HCT116 (cell line): Measurements from ENCODE around the gene NR5A2. TPM values are rescaled to one million over a fixed set of nuclear protein-coding genes. Genes with fewer than 3 reads are reported as not detected.

Experiments
- ATAC-seq: fragments of 200-7000 bp; cut with Tn5 transposase; 2 replicates; pipeline ENCODE4 v1.9.1; 2020; ENCODE audit warnings: mild to moderate bottlenecking, moderate library complexity
- BruUV-seq: library from RNA; stranded (reverse); fragments of 400-500 nt; replicated peaks from 2 replicates; lab custom pipeline; 2021; lab: Mats Ljungman, UMichigan
- CTCF ChIA-PET: fragments of 300-600 bp; sonication (Branson Sonifier 250); formaldehyde crosslinking; loops from one replicate; lab custom pipeline; 2021; ENCODE audit warnings: antibody characterized with exemption; lab: Charles Lee
- POLR2A ChIA-PET: fragments of 300-600, 350-600 bp; sonication (Branson Sonifier 250); formaldehyde crosslinking; loops from one replicate; lab custom pipeline; 2021; ENCODE audit warnings: antibody characterized with exemption; lab: Charles Lee
- RAD21 ChIA-PET, 2 experiments: fragments of 300-600 bp; sonication (Branson Sonifier 250); formaldehyde crosslinking; loops; one replicate each; lab custom pipeline; 2023; ENCODE audit warnings: low total read pairs in 2 of 2; ENCODE audit not compliant: uncharacterized antibody in 2 of 2, unreplicated experiment in 2 of 2, low non-redundant PET in 1 of 2; lab: Charles Lee
- DNase-seq: peaks from one replicate; pipeline ENCODE4 v3.0.0-alpha.2; 2010; ENCODE audit warnings: low read depth, low spot score
- H2AFZ ChIP-seq: fragments of 200-600 bp; shearing (Covaris generic), sonication (generic); 2 replicates; pipeline ENCODE4 v1.6.1; 2017; ENCODE audit warnings: low read depth, mixed run types, mixed read lengths, antibody characterized with exemption, low read length; ENCODE audit not compliant: poor library complexity, severe bottlenecking
- H3K27ac ChIP-seq: 2 replicates; pipeline ENCODE4 v1.5.1; 2012; ENCODE audit warnings: low read depth, low read length
- H3K27me3 ChIP-seq: fragments of 200-600 bp; sonication (generic); 2 replicates; pipeline ENCODE4 v1.6.1; 2016; ENCODE audit warnings: mixed run types, low read length, mixed read lengths; ENCODE audit not compliant: insufficient read depth
- H3K36me3 ChIP-seq, 2 experiments: fragments of 200-500 bp in 1 of 2; fragments of 200-600 bp in 1 of 2; sonication (Bioruptor generic) in 1 of 2; sonication (generic) in 1 of 2; 2 replicates each; pipeline versions ENCODE4 v1.5.1 to v1.6.1; 2014 to 2016; ENCODE audit warnings: low read length in 2 of 2, inconsistent platforms in 1 of 2, mixed read lengths in 1 of 2, mixed run types in 1 of 2; ENCODE audit not compliant: insufficient read depth in 2 of 2, control insufficient read depth in 1 of 2
- H3K4me1 ChIP-seq, 2 experiments: fragments of 200-600 bp in 1 of 2; sonication (generic) in 1 of 2; 2 replicates each; pipeline versions ENCODE4 v1.5.1 to v1.6.1; 2012 to 2017; ENCODE audit warnings: low read length in 2 of 2, inconsistent platforms in 1 of 2, mild to moderate bottlenecking in 1 of 2, mixed read lengths in 1 of 2, mixed run types in 1 of 2, moderate library complexity in 1 of 2; ENCODE audit not compliant: insufficient read depth in 2 of 2, control insufficient read depth in 1 of 2
- H3K4me2 ChIP-seq: fragments of 200-600 bp; sonication (generic); 2 replicates; pipeline ENCODE4 v1.6.1; 2017; ENCODE audit warnings: mixed run types, low read length, mixed read lengths
- H3K4me3 ChIP-seq, 2 experiments: fragments of 200-600 bp in 1 of 2; sonication (generic) in 1 of 2; replicated peaks in 1 of 2; 2 replicates each; pipeline ENCODE4 v1.5.1; 2011 to 2016; ENCODE audit warnings: low read length in 2 of 2, control low read depth in 1 of 2, low read depth in 1 of 2, mild to moderate bottlenecking in 1 of 2, mixed read lengths in 1 of 2, mixed run types in 1 of 2
- H3K79me2 ChIP-seq: fragments of 200-600 bp; sonication (generic); 2 replicates; pipeline ENCODE4 v1.6.1; 2017; ENCODE audit warnings: mild to moderate bottlenecking, mixed run types, low read length, moderate library complexity, mixed read lengths; ENCODE audit not compliant: insufficient read depth
- H3K9ac ChIP-seq: fragments of 200-600 bp; sonication (generic); 2 replicates; pipeline ENCODE4 v1.6.1; 2016; ENCODE audit warnings: low read length, mixed read lengths
- H3K9me2 ChIP-seq: fragments of 200-600 bp; sonication (generic), shearing (Covaris generic); 2 replicates; pipeline ENCODE4 v1.6.1; 2017; ENCODE audit warnings: mixed run types, mild to moderate bottlenecking, moderate library complexity; ENCODE audit not compliant: insufficient read depth
- H3K9me3 ChIP-seq, 2 experiments: fragments of 200-500 bp in 1 of 2; fragments of 200-600 bp in 1 of 2; sonication (Bioruptor generic) in 1 of 2; sonication (generic) in 1 of 2; 2 replicates each; pipeline ENCODE4 v1.6.1; 2014 to 2017; ENCODE audit warnings: low read length in 2 of 2, mixed read lengths in 2 of 2, inconsistent platforms in 1 of 2, low read depth in 1 of 2, mild to moderate bottlenecking in 1 of 2, mixed run types in 1 of 2, moderate library complexity in 1 of 2; ENCODE audit not compliant: control insufficient read depth in 1 of 2, insufficient read depth in 1 of 2
- H4K20me1 ChIP-seq: fragments of 200-600 bp; sonication (generic), shearing (Covaris generic); 2 replicates; pipeline ENCODE4 v1.6.1; 2017; ENCODE audit warnings: mixed run types, mild to moderate bottlenecking, moderate library complexity; ENCODE audit not compliant: insufficient read depth
- ATF3 ChIP-seq: IDR thresholded peaks from 2 replicates; pipeline ENCODE4 v1.6.1; 2012
- CBX3 ChIP-seq: IDR thresholded peaks from 2 replicates; pipeline ENCODE4 v1.6.1; 2012; ENCODE audit warnings: low read depth
- CEBPB ChIP-seq: IDR thresholded peaks from 2 replicates; pipeline ENCODE4 v1.6.1; 2012; ENCODE audit warnings: low read depth
- CTCF ChIP-seq, 3 experiments: fragments of 200-600 bp in 1 of 3; sonication (generic) in 1 of 3; IDR thresholded peaks in 2 of 3; conservative IDR thresholded peaks in 1 of 3; 2 replicates each; pipeline ENCODE4 v1.5.1; 2012 to 2017; ENCODE audit warnings: low read depth in 2 of 3, low read length in 2 of 3, antibody characterized with exemption in 1 of 3, borderline replicate concordance in 1 of 3, control low read depth in 1 of 3, mild to moderate bottlenecking in 1 of 3, mixed read lengths in 1 of 3, mixed run types in 1 of 3, moderate library complexity in 1 of 3; ENCODE audit not compliant: insufficient read depth in 1 of 3
- EGR1 ChIP-seq: IDR thresholded peaks from 2 replicates; pipeline ENCODE4 v1.6.1; 2012; ENCODE audit warnings: low read depth
- EZH2 ChIP-seq: fragments of 200-600 bp; sonication (generic); IDR thresholded peaks from 2 replicates; pipeline ENCODE4 v1.6.1; 2017; ENCODE audit warnings: antibody characterized with exemption, mixed run types
- EZH2phosphoT487 ChIP-seq: fragments of 200-600 bp; IDR thresholded peaks from 2 replicates; pipeline ENCODE4 v1.6.1; 2018; ENCODE audit warnings: antibody characterized with exemption, borderline replicate concordance
- FOSL1 ChIP-seq: IDR thresholded peaks from 2 replicates; pipeline ENCODE4 v1.6.1; 2012; ENCODE audit warnings: low read depth
- JUND ChIP-seq: IDR thresholded peaks from 2 replicates; pipeline ENCODE4 v1.6.1; 2012
- POLR2AphosphoS5 ChIP-seq: IDR thresholded peaks from 2 replicates; pipeline ENCODE4 v1.6.1; 2011; ENCODE audit warnings: mild to moderate bottlenecking, low read depth, low read length, moderate library complexity
- SIN3A ChIP-seq: IDR thresholded peaks from 2 replicates; pipeline ENCODE4 v1.6.1; 2012; ENCODE audit warnings: low read depth
- SP1 ChIP-seq: IDR thresholded peaks from 2 replicates; pipeline ENCODE4 v1.6.1; 2012; ENCODE audit warnings: low read depth
- SRF ChIP-seq: IDR thresholded peaks from 2 replicates; pipeline ENCODE4 v1.6.1; 2012; ENCODE audit warnings: low read depth
- TCF7L2 ChIP-seq: IDR thresholded peaks from 2 replicates; pipeline ENCODE4 v1.7.0; 2011; ENCODE audit warnings: borderline replicate concordance, inconsistent platforms; ENCODE audit not compliant: insufficient read depth, insufficient read length; ENCODE audit errors: extremely low read depth
- YY1 ChIP-seq: IDR thresholded peaks from 2 replicates; pipeline ENCODE4 v1.6.1; 2011; ENCODE audit warnings: low read length, low read depth, moderate library complexity, mild to moderate bottlenecking; ENCODE audit not compliant: insufficient replicate concordance; ENCODE audit errors: extremely low read depth
- ZFX ChIP-seq: fragments of 450-650 bp; IDR thresholded peaks from 2 replicates; pipeline ENCODE4 v1.6.1; 2017
- ZNF274 ChIP-seq: fragments of 200-500 bp; sonication (Bioruptor generic); IDR thresholded peaks from 2 replicates; pipeline ENCODE4 v1.6.1; 2014; ENCODE audit warnings: mild to moderate bottlenecking, low read depth, low read length, inconsistent platforms
- intact Hi-C: fragments of 100-400 bp; cut with micrococcal nuclease; formaldehyde crosslinking; loops from 2 replicates; pipeline ENCODE4 v1.10.0; 2022
- total RNA-seq: library from RNA; stranded (reverse); gene quantifications from one replicate; pipeline ENCODE4 v1.2.1, GENCODE V29; 2021; ENCODE audit not compliant: unreplicated experiment
- TF ChIP-seq, protein P1 (sequence below): IDR thresholded peaks from 2 replicates; pipeline ENCODE4 v1.6.1; 2012; ENCODE audit warnings: low read depth
- TF ChIP-seq, protein P2 (sequence below): IDR thresholded peaks from 2 replicates; pipeline ENCODE4 v1.6.1; 2012
- TF ChIP-seq, protein P3 (sequence below): IDR thresholded peaks from 2 replicates; pipeline ENCODE4 v1.6.1; 2011; ENCODE audit warnings: mild to moderate bottlenecking, low read length, moderate library complexity; ENCODE audit not compliant: insufficient replicate concordance; ENCODE audit errors: extremely low read depth

The NR5A2 gene
- total RNA-seq, 1 experiment from 2014 or later = 0.91 TPM

DNA sequence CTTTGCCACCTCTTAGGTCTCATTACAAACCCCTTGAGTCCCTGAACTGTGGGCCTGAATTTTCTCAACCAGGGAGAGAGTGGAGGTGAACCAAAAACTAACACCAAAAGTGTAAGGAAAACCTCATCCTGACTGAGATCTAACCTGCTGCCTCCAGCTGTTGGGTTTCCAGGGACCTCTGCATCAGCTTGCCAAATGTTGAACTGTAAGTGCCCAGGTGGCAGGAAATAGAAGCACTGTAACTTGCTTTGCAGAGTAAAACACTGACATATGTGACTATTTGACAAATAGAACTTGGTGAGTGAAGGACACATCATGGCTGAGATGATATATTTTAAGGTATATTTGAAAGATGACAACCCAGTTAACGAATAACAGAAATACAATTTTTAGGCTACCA is 48.4 kb upstream of the NR5A2 start:
- H3K27me3 ChIP-seq = no peaks in the 10 kb centered on the region
- DNase-seq (no peak), ATAC-seq (no peak)
- H3K9ac ChIP-seq = no peak overlapping the region
- no peaks in the 10 kb centered on the region for H3K9me3 ChIP-seq
- no peaks in the 10 kb centered on the region for H3K4me1 ChIP-seq
- H3K4me3 ChIP-seq = no peak overlapping the region
- H3K36me3 ChIP-seq = no peaks in the 10 kb centered on the region
- ChIA-PET CTCF (no interaction called here), RAD21 (no interaction called here), POLR2A (no interaction called here)
- no peaks in the 10 kb centered on the region for H4K20me1 ChIP-seq
- no peaks in the 10 kb centered on the region for H3K79me2 ChIP-seq
- H3K27ac ChIP-seq = no peak overlapping the region
- H2AFZ ChIP-seq = no peak overlapping the region
- H3K9me2 ChIP-seq = no peaks in the 10 kb centered on the region
- intact Hi-C loops = no loop called here
- TF ChIP-seq ATF3 (no peak), TCF7L2 (no peak), EZH2phosphoT487 (no peak), SIN3A (no peak), ZNF274 (no peak), POLR2AphosphoS5 (no peak), JUND (no peak), EGR1 (no peak), CEBPB (no peak), ZFX (no peak), SRF (no peak), EZH2 (no peak), CTCF (IDR thresholded peaks at IDR 0.05 in 2 of 3, conservative IDR thresholded peaks at IDR 0.05 in 1 of 3; ENCODE audit: borderline replicate concordance in 1 of 3, insufficient read depth in 1 of 3, low read depth in 2 of 3, low read length in 2 of 3) (no peak), SP1 (no peak), FOSL1 (no peak), CBX3 (no peak), YY1 (no peak)
- TF ChIP-seq, protein P1, sequence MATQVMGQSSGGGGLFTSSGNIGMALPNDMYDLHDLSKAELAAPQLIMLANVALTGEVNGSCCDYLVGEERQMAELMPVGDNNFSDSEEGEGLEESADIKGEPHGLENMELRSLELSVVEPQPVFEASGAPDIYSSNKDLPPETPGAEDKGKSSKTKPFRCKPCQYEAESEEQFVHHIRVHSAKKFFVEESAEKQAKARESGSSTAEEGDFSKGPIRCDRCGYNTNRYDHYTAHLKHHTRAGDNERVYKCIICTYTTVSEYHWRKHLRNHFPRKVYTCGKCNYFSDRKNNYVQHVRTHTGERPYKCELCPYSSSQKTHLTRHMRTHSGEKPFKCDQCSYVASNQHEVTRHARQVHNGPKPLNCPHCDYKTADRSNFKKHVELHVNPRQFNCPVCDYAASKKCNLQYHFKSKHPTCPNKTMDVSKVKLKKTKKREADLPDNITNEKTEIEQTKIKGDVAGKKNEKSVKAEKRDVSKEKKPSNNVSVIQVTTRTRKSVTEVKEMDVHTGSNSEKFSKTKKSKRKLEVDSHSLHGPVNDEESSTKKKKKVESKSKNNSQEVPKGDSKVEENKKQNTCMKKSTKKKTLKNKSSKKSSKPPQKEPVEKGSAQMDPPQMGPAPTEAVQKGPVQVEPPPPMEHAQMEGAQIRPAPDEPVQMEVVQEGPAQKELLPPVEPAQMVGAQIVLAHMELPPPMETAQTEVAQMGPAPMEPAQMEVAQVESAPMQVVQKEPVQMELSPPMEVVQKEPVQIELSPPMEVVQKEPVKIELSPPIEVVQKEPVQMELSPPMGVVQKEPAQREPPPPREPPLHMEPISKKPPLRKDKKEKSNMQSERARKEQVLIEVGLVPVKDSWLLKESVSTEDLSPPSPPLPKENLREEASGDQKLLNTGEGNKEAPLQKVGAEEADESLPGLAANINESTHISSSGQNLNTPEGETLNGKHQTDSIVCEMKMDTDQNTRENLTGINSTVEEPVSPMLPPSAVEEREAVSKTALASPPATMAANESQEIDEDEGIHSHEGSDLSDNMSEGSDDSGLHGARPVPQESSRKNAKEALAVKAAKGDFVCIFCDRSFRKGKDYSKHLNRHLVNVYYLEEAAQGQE = no peak
- TF ChIP-seq, protein P2, sequence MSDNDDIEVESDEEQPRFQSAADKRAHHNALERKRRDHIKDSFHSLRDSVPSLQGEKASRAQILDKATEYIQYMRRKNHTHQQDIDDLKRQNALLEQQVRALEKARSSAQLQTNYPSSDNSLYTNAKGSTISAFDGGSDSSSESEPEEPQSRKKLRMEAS = no peak
- TF ChIP-seq, protein P3, sequence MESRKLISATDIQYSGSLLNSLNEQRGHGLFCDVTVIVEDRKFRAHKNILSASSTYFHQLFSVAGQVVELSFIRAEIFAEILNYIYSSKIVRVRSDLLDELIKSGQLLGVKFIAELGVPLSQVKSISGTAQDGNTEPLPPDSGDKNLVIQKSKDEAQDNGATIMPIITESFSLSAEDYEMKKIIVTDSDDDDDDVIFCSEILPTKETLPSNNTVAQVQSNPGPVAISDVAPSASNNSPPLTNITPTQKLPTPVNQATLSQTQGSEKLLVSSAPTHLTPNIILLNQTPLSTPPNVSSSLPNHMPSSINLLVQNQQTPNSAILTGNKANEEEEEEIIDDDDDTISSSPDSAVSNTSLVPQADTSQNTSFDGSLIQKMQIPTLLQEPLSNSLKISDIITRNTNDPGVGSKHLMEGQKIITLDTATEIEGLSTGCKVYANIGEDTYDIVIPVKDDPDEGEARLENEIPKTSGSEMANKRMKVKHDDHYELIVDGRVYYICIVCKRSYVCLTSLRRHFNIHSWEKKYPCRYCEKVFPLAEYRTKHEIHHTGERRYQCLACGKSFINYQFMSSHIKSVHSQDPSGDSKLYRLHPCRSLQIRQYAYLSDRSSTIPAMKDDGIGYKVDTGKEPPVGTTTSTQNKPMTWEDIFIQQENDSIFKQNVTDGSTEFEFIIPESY = no peak
- BruUV-seq = no TSS peak
- no peak overlapping the region for H3K4me2 ChIP-seq
